Mammary epithelial cell (primary cell): ENCODE measurements around the gene HPD.

ENCODE experiments used
- EZH2 ChIP-seq: IDR thresholded peaks from 2 replicates; pipeline ENCODE4 v1.6.1; 2012; ENCODE audit warnings: low read length, inconsistent platforms, borderline replicate concordance
- TF ChIP-seq, protein P1 (sequence below), 2 donors: IDR thresholded peaks in 1 of 2; conservative IDR thresholded peaks in 1 of 2; 2 replicates each; pipeline ENCODE4 v1.5.1; 2011 to 2012; ENCODE audit warnings: inconsistent platforms in 2 of 2, low read length in 2 of 2, mild to moderate bottlenecking in 2 of 2, control low read depth in 1 of 2, low read depth in 1 of 2; ENCODE audit not compliant: insufficient read depth in 1 of 2; ENCODE audit errors: extremely low read depth in 1 of 2

DNA sequence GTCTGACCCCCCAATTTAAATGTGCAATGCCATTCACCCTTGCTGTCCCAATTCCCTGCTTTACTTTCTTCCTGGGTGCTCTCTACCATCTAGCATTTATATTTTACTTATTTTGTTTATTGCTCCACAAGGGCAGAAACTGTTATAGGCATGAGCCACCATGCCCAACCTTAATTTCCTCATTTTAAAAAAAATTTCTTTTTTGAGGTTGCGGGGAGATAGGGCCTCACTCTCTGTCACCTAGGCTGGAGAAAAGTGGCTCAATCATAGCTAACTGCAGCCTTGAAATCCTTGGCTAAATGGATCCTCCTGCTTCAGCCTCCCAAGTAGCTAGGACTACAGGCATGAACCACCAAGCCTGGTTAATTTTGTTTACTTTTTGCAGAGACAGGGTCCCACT lies 13.0 kb downstream of the HPD start:
- no peak for TF ChIP-seq EZH2
- TF ChIP-seq, protein P1, sequence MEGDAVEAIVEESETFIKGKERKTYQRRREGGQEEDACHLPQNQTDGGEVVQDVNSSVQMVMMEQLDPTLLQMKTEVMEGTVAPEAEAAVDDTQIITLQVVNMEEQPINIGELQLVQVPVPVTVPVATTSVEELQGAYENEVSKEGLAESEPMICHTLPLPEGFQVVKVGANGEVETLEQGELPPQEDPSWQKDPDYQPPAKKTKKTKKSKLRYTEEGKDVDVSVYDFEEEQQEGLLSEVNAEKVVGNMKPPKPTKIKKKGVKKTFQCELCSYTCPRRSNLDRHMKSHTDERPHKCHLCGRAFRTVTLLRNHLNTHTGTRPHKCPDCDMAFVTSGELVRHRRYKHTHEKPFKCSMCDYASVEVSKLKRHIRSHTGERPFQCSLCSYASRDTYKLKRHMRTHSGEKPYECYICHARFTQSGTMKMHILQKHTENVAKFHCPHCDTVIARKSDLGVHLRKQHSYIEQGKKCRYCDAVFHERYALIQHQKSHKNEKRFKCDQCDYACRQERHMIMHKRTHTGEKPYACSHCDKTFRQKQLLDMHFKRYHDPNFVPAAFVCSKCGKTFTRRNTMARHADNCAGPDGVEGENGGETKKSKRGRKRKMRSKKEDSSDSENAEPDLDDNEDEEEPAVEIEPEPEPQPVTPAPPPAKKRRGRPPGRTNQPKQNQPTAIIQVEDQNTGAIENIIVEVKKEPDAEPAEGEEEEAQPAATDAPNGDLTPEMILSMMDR (conservative IDR thresholded peaks at IDR 0.05 in 1 of 2, IDR thresholded peaks at IDR 0.05 in 1 of 2; ENCODE audit: extremely low read depth in 1 of 2, insufficient read depth in 1 of 2, low read depth in 1 of 2, low read length in 2 of 2), result no peak
